GM12878 (cell line): ENCODE measurements around the gene SYNPO. TPM values are rescaled to one million over a fixed set of nuclear protein-coding genes. Genes with fewer than 3 reads are reported as not detected.

Experiments
- ATAC-seq: fragments of 200-7000 bp; cut with Tn5 transposase; 3 replicates; pipeline ENCODE4 v1.9.1; 2020; ENCODE audit warnings: mild to moderate bottlenecking, moderate library complexity
- BruUV-seq: library from RNA; stranded (reverse); fragments of 400-500 nt; replicated peaks from 2 replicates; lab custom pipeline; 2021; lab: Mats Ljungman, UMichigan
- CTCF ChIA-PET: fragments of 300-600 bp; sonication (Branson Sonifier 250); formaldehyde crosslinking; extraction: SDS; loops from one replicate; lab custom pipeline; 2021; ENCODE audit warnings: inconsistent platforms; lab: Yijun Ruan, JAX
- POLR2A ChIA-PET: fragments of 350-600 bp; formaldehyde crosslinking; extraction: SDS; loops from one replicate; lab custom pipeline; 2021; ENCODE audit warnings: inconsistent platforms; lab: Charles Lee
- RAD21 ChIA-PET: fragments of 300-600 bp; sonication (Branson Sonifier 250); formaldehyde crosslinking; loops from one replicate; lab custom pipeline; 2023; ENCODE audit warnings: antibody characterized with exemption; ENCODE audit not compliant: unreplicated experiment; lab: Charles Lee
- SMC1A ChIA-PET: fragments of 300-600 bp; sonication (Branson Sonifier 250); formaldehyde crosslinking; loops from one replicate; lab custom pipeline; 2023; ENCODE audit not compliant: unreplicated experiment, uncharacterized antibody; lab: Charles Lee
- DNase-seq: peaks from one replicate; pipeline ENCODE4 v3.0.0-alpha.2; 2011; ENCODE audit warnings: low read depth, low spot score
- FAIRE-seq: peaks from 3 replicates; lab custom pipeline; 2011; peaks lifted over from hg19 to GRCh38; lab: Jason Lieb, UNC
- H2AFZ ChIP-seq: 2 replicates; pipeline ENCODE4 v1.6.0; 2011; ENCODE audit warnings: low read depth, low read length, control low read depth; ENCODE audit not compliant: control insufficient read depth
- H3K27ac ChIP-seq: 2 replicates; pipeline ENCODE4 v1.5.1; 2011; ENCODE audit warnings: control low read depth; ENCODE audit not compliant: control insufficient read depth, insufficient read depth
- H3K27me3 ChIP-seq, 2 experiments: replicated peaks in 1 of 2; 2 replicates each; pipeline versions ENCODE4 v1.6.0 to v1.6.1; 2011; ENCODE audit warnings: low read length in 1 of 2; ENCODE audit not compliant: control insufficient read depth in 2 of 2, insufficient read depth in 2 of 2
- H3K36me3 ChIP-seq, 2 experiments: 2 replicates each; pipeline ENCODE4 v1.5.1; 2011; ENCODE audit warnings: low read length in 1 of 2; ENCODE audit not compliant: control insufficient read depth in 2 of 2, insufficient read depth in 2 of 2
- H3K4me1 ChIP-seq: 2 replicates; pipeline ENCODE4 v1.6.1; 2011; ENCODE audit warnings: mild to moderate bottlenecking, low read length, moderate library complexity, mixed read lengths; ENCODE audit not compliant: control insufficient read depth, insufficient read depth
- H3K4me2 ChIP-seq: 2 replicates; pipeline ENCODE4 v1.6.0; 2011; ENCODE audit warnings: control low read depth; ENCODE audit not compliant: control insufficient read depth, insufficient read depth
- H3K4me3 ChIP-seq: fragments of 200-600 bp; sonication (generic); 2 replicates; pipeline ENCODE4 v1.5.1; 2016
- H3K79me2 ChIP-seq: 2 replicates; pipeline ENCODE4 v1.6.0; 2011; ENCODE audit warnings: low read length; ENCODE audit not compliant: control insufficient read depth, insufficient read depth
- H3K9ac ChIP-seq: 2 replicates; pipeline ENCODE4 v1.8.0; 2011; ENCODE audit warnings: low read length, control low read depth, mixed read lengths; ENCODE audit not compliant: control insufficient read depth, insufficient read depth
- H3K9me3 ChIP-seq: replicated peaks from 3 replicates; pipeline ENCODE4 v1.5.1; 2011; ENCODE audit warnings: mild to moderate bottlenecking, low read length; ENCODE audit not compliant: control insufficient read depth, insufficient read depth
- H4K20me1 ChIP-seq: 2 replicates; pipeline ENCODE4 v1.6.0; 2011; ENCODE audit not compliant: control insufficient read depth, insufficient read depth
- BCLAF1 ChIP-seq: fragments of 450-650 bp; IDR thresholded peaks from 2 replicates; pipeline ENCODE4 v1.6.1; 2017; ENCODE audit warnings: antibody characterized with exemption, mild to moderate bottlenecking, moderate library complexity
- BHLHE40 ChIP-seq, 2 experiments: fragments of 450-650 bp in 1 of 2; IDR thresholded peaks; 2 replicates each; pipeline ENCODE4 v1.6.1; 2011 to 2017; ENCODE audit warnings: low read depth in 2 of 2, borderline replicate concordance in 1 of 2, improper control_type of control experiment in 1 of 2, low read length in 1 of 2, mild to moderate bottlenecking in 1 of 2
- E2F8 ChIP-seq: fragments of 450-650 bp; IDR thresholded peaks from 2 replicates; pipeline ENCODE4 v1.6.1; 2018; ENCODE audit warnings: mild to moderate bottlenecking, low read depth, moderate library complexity; ENCODE audit not compliant: partially characterized antibody
- EGR1 ChIP-seq, 2 experiments: IDR thresholded peaks; 1 replicate in 1 of 2; 2 replicates in 1 of 2; pipeline ENCODE4 v1.6.1; 2011 to 2012; ENCODE audit warnings: low read depth in 2 of 2, low read length in 2 of 2, borderline replicate concordance in 1 of 2, mild to moderate bottlenecking in 1 of 2, moderate library complexity in 1 of 2
- ETV6 ChIP-seq, 2 experiments: fragments of 450-650 bp in 1 of 2; IDR thresholded peaks in 1 of 2; conservative IDR thresholded peaks in 1 of 2; 2 replicates each; pipeline ENCODE4 v1.6.1; 2014; ENCODE audit warnings: antibody characterized with exemption in 1 of 2, borderline replicate concordance in 1 of 2, low read depth in 1 of 2, mild to moderate bottlenecking in 1 of 2, moderate library complexity in 1 of 2
- HDAC2 ChIP-seq: fragments of 200-600 bp; sonication (generic); IDR thresholded peaks from 2 replicates; pipeline ENCODE4 v1.6.1; 2017
- MXI1 ChIP-seq: fragments of 150-350 bp; IDR thresholded peaks from 2 replicates; pipeline ENCODE4 v1.6.1; 2011; ENCODE audit warnings: low read depth, mild to moderate bottlenecking, inconsistent platforms, low read length, improper control_type of control experiment
- PBX3 ChIP-seq: IDR thresholded peaks from 2 replicates; pipeline ENCODE4 v1.6.1; 2011; ENCODE audit warnings: mild to moderate bottlenecking, low read depth, low read length, moderate library complexity; ENCODE audit not compliant: insufficient replicate concordance
- SRF ChIP-seq, 2 experiments: IDR thresholded peaks; 2 replicates each; pipeline ENCODE4 v1.6.1; 2011; ENCODE audit warnings: low read depth in 2 of 2, low read length in 2 of 2, mild to moderate bottlenecking in 1 of 2, moderate library complexity in 1 of 2
- whole genome bisulfite sequencing: methylation state at CpG from one replicate; pipeline ENCODE4 v1.1.6; 2016; ENCODE audit warnings: low lambda C conversion rate; ENCODE audit not compliant: insufficient replicate concordance, insufficient coverage; ENCODE audit errors: missing lambda C conversion rate; 5-methylcytosine and 5-hydroxymethylcytosine counted together
- in situ Hi-C: fragments of 300-500 bp; cut with MboI; formaldehyde crosslinking; loops from 9 replicates; pipeline ENCODE4 v1.14.3; 2018; ENCODE audit warnings: mixed read lengths
- intact Hi-C: fragments of 100-400 bp; cut with micrococcal nuclease; formaldehyde crosslinking; loops from one replicate; pipeline ENCODE4 v1.14.2; 2022; ENCODE audit not compliant: unreplicated experiment
- polyA plus RNA-seq, 11 experiments: library from polyadenylated mRNA; depleted of rRNA in 4 of 11; unstranded in 6 of 11; stranded (reverse) in 5 of 11; fragments of >200 nt; fragmentation: Nextera tagmentation in 4 of 11; fragmentation: Illumina TruSeq in 1 of 11; extraction: Ambion mirVana in 4 of 11; extraction: Trizol in 1 of 11; gene quantifications; 1 replicate in 1 of 11; 2 replicates in 10 of 11; pipeline versions ENCODE4 v1.2.1 to v1.2.3, GENCODE V29; 2011 to 2016; ENCODE audit warnings: inconsistent platforms in 2 of 11, missing spikeins in 2 of 11, low read depth in 1 of 11
- total RNA-seq, 4 experiments: library from RNA; depleted of rRNA in 3 of 4; stranded (reverse); fragments of >200 nt in 3 of 4; fragmentation: Illumina TruSeq in 1 of 4; extraction: Trizol in 1 of 4; gene quantifications; 2 replicates each; pipeline versions ENCODE4 v1.2.1 to v1.2.3, GENCODE V29; 2013 to 2021

Gene SYNPO
- total and polyA plus RNA-seq, 10 of the 15 experiments (the other 5 are each of a cell fraction or from before 2014, with no cell fraction given) = 0.77 to 21.0 (median 3.9) TPM

DNA sequence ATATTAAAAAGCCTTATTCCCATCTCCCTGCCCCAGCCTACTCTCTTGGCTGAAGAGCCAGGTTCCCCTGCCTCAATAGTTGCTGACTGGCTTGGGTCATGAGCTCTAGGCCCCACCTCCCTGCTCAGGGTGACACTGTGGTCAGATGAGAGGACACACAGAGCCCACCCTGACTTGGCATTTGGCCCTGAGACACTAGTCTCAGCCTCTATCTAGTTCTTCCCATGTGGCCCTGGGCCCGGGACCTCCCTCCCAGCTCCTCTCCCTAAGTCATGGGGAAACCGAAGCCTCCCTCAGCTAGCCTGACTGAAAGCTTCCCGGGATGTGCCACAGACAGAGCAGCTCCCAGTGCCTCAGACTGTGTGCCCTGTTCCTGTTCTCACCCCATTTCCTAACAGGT is 14.8 kb downstream of the SYNPO start (continued):
- TF ChIP-seq BCLAF1 = no peak

GRCh38 chr5:150656191-150657132 is 16.0 kb downstream of the SYNPO start:
- no peak for FAIRE-seq
- H3K4me1 ChIP-seq = peaks cover 7% of the 10 kb centered on the region
- H3K4me3 ChIP-seq = peak overlapping the region; percentile 70; the same call in 1 of the 2 replicates
- no peak overlapping the region for H3K27ac ChIP-seq
- intact Hi-C loops (loop anchor here (1.0 to 10.0 kb wide), 3 partner anchors 95 to 202 kb away; partner anchors contain the start of gene IRGM), in situ Hi-C loops (loop anchor here (10.0 kb wide), 1 partner anchor 202 kb away; no protein-coding TSS in a partner anchor)
- no peaks in the 10 kb centered on the region for H3K9me3 ChIP-seq
- no TSS peak for BruUV-seq
- peak overlapping the region; percentile 91 for H3K4me2 ChIP-seq
- peak overlapping the region; percentile 82 for H2AFZ ChIP-seq
- ATAC-seq = peak; percentile 84
- RAD21 ChIA-PET = interaction anchor here (1.0 to 5.9 kb wide), 9 partner anchors 28 to 199 kb away, joined by 3 to 56 read pairs (median 4); partner anchors contain the start of gene IRGM
- CTCF ChIA-PET = interaction anchor here (0.7 to 12.7 kb wide), 12 partner anchors 12 to 200 kb away, joined by 3 to 236 read pairs (median 4); no protein-coding TSS in a partner anchor
- no peaks in the 10 kb centered on the region for H4K20me1 ChIP-seq
- H3K36me3 ChIP-seq = no peaks in the 10 kb centered on the region
- WGBS = 1% methylated on average over 63 of the region's 99 CpGs
- DNase-seq = peak; percentile 11
- H3K79me2 ChIP-seq = no peaks in the 10 kb centered on the region
- POLR2A ChIA-PET = no interaction called here
- SMC1A ChIA-PET = interaction anchor here (0.7 to 5.8 kb wide), 10 partner anchors 45 to 197 kb away, joined by 3 to 61 read pairs (median 6); partner anchors contain the start of genes RBM22 and SMIM3
- H3K27me3 ChIP-seq = no peaks in the 10 kb centered on the region; a peak in 2 of 4 replicates
- peak overlapping the region; percentile 65; the same call in 1 of the 2 replicates for H3K9ac ChIP-seq
- TF ChIP-seq E2F8 = no peak
- TF ChIP-seq BHLHE40 (IDR thresholded peaks at IDR 0.05; ENCODE audit: borderline replicate concordance in 1 of 2, low read depth in 2 of 2, low read length in 1 of 2) = 0 out of 4 replicates have a peak, but pooled peaks of 1 of the 2 experiments have one; percentile 7
- no peak for TF ChIP-seq PBX3
- TF ChIP-seq MXI1 = no peak
- no peak for TF ChIP-seq ETV6 (conservative IDR thresholded peaks at IDR 0.05 in 1 of 2, IDR thresholded peaks at IDR 0.05 in 1 of 2; ENCODE audit: borderline replicate concordance in 1 of 2, low read depth in 1 of 2)
- no peak for TF ChIP-seq HDAC2
- no peak for TF ChIP-seq SRF (IDR thresholded peaks at IDR 0.05; ENCODE audit: low read depth in 2 of 2, low read length in 2 of 2)
- peak in 1 of 2 experiments; percentile 89; a peak in 2 of 3 replicates for TF ChIP-seq EGR1 (IDR thresholded peaks at IDR 0.05; ENCODE audit: borderline replicate concordance in 1 of 2, low read depth in 2 of 2, low read length in 2 of 2)
